ENCODE results near the gene RHBDF1.

Gene RHBDF1

DNA sequence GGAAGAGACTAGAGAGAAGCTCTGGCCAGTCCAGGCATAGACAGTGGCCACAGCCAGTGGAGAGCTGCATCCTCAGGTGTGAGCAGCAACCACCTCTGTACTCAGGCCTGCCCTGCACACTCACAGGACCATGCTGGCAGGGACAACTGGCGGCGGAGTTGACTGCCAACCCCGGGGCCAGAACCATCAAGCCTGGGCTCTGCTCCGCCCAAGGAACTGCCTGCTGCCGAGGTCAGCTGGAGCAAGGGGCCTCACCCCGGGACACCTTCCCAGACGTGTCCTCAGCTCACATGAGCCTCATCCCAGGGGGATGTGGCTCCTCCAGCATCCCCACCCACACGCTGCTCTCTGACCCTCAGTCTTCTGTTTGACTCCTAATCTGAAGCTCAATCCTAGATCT lies 3.2 kb downstream of the RHBDF1 start:
- TF ChIP-seq, protein P1, sequence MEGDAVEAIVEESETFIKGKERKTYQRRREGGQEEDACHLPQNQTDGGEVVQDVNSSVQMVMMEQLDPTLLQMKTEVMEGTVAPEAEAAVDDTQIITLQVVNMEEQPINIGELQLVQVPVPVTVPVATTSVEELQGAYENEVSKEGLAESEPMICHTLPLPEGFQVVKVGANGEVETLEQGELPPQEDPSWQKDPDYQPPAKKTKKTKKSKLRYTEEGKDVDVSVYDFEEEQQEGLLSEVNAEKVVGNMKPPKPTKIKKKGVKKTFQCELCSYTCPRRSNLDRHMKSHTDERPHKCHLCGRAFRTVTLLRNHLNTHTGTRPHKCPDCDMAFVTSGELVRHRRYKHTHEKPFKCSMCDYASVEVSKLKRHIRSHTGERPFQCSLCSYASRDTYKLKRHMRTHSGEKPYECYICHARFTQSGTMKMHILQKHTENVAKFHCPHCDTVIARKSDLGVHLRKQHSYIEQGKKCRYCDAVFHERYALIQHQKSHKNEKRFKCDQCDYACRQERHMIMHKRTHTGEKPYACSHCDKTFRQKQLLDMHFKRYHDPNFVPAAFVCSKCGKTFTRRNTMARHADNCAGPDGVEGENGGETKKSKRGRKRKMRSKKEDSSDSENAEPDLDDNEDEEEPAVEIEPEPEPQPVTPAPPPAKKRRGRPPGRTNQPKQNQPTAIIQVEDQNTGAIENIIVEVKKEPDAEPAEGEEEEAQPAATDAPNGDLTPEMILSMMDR (conservative IDR thresholded peaks at IDR 0.05), result no peak
- no peak for TF ChIP-seq ZFX (IDR thresholded peaks at IDR 0.05)
- peak overlapping the region; percentile 91; the same call in 1 of the 2 replicates for H3K27ac ChIP-seq

DNA sequence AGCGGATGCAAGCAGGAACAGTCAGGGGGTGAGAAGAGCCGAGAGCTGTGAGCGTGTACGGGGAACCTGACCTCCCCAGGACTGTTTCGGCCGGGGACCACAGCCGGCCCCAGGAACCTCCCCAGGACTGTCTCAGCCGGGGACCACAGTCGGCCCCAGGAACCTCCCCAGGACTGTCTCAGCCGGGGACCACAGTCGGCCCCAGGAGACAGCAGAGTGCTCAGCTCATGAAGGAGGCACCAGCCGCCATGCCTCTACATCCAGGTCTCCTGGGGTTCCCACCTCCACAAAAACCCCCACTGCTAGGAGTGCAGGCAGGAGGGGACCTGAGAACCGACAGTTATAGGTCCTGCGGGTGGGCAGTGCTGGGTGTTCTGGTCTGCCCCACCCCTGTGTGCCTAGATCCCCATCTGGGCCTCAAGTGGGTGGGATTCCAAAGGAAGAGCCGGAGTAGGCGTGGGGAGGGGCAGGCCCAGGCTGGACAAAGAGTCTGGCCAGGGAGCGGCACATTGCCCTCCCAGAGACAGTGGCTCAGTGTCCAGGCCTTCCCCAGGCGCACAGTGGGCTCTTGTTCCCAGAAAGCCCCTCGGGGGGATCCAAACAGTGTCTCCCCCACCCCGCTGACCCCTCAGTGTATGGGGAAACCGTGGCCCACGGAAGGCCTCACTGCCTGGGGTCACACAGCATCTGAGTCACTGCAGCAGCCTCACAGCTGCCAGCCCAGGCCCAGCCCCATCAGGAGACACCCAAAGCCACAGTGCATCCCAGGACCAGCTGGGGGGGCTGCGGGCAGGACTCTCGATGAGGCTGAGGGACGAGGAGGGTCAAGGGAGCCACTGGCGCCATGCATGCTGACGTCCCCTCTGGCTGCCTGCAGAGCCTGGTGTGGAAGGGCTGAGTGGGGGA lies 4.3 kb downstream of the RHBDF1 start:
- H3K27ac ChIP-seq, result no peak overlapping the region
- TF ChIP-seq ZFX (IDR thresholded peaks at IDR 0.05), result no peak
- TF ChIP-seq, protein P1 (conservative IDR thresholded peaks at IDR 0.05), result no peak

DNA sequence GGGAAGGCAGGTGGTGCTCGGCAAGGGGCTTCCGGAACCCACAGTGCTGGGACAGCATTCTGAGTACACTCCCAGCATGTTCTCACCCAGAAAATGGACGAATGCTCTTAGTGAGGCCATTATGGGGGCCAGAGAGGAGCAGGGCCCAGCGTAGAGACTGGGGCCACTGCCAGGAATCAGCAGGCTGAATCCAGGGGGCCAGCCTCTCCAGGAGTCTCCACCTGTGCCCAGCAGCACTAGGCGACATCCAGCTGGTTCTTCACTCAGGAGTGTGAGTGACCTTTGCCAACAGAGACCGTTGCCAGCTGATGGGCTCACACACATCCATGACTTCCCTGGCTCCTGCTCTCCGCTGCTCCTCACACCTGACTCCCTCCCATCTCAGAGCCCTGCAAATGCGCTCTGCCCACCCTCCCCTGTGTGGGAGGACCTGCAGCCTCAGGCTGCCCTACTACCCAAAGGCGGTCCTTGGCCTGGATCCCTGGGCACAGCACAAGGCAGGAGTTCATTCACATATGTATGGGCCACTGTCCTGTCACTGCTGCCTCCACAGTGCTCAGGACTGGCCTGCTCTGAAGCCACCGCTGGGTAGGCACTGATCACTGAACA lies 5.1 kb downstream of the RHBDF1 start:
- TF ChIP-seq, protein P1 (conservative IDR thresholded peaks at IDR 0.05), result no peak
- no peak for TF ChIP-seq ZFX (IDR thresholded peaks at IDR 0.05)
- H3K27ac ChIP-seq, result no peak overlapping the region

DNA sequence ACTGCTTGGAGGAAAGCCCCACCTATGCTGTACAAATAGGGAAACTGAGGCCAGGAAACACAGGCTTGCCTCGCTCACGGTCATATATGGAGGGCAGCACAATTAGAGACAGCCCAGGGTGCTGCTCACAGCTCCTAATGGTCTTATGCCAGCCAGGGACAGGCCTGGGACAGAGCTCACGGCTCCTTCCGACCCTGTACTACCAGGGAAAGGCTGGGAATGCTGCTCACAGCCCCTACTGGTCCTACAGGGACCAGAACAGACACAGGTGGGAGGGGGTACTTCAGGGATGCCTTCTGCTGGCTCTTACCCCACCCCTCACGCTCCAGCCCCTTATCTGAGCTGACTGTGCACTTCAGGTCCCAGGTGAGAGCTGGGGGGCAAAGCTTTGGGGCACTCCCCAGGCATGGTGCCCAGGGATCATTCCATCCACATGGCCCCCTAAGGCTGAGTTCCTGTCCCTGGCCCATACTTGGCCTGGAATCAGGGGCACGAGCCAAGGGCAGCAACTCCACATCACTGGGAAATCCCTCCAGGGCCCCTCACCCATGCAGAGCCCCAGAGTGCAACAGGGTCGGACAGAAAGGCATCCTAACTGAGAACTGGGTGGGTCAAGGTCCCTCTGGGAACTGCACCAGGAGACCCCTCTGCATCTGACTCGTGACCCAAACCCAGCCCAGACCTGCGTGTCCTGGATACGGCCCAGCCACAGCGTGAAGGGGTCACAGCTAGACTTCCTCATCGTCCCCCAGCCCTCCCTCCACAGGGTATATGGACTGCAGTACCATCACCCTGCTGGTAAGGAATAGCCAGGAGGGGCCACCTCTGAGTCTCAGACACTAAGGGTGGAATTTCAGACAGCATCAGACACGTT lies 5.9 kb downstream of the RHBDF1 start:
- H3K27ac ChIP-seq, result no peak overlapping the region
- TF ChIP-seq, protein P1 (conservative IDR thresholded peaks at IDR 0.05), result no peak
- TF ChIP-seq ZFX (IDR thresholded peaks at IDR 0.05), result no peak

DNA sequence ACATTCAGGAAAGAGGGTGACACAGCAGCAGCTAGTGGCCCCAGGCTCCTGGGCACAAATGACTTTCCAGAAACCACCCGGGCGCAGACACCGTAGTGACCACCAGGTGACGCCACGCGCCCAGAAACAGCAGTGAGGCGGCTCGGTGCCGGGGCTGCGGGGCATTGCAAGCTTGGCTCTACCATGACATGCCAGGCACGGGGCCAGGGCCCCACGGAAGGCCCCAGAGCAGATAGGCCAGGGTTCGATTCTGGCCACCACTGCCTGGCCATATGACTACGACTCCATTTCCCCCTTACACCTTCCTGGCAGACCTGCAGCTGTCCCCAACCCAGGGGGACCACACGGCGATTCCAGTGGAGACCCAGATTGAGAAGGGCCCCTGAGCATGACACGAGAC lies 6.7 kb downstream of the RHBDF1 start:
- H3K27ac ChIP-seq, result no peak overlapping the region
- TF ChIP-seq ZFX (IDR thresholded peaks at IDR 0.05), result no peak
- TF ChIP-seq, protein P1 (conservative IDR thresholded peaks at IDR 0.05), result peak; percentile 98

DNA sequence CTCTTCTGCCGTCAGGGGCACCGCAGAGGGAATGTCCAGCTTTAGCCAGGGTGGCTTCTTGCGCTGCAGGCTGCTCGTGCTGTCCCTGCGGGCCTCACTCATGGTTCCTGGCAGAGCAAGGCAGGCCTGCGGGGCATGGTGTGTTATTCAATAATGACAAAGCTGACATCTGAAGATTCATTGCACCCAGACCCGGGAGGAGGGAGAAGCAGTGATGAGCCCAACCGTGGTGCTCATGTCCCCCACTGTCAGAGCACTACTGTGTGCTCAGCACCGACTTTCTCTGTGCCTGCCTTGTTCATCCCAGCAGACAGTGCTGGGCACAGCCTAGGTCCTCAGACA lies 7.5 kb downstream of the RHBDF1 start:
- TF ChIP-seq, protein P1 (conservative IDR thresholded peaks at IDR 0.05), result no peak
- no peak for TF ChIP-seq ZFX (IDR thresholded peaks at IDR 0.05)

More for the DNA sequence above, 7.5 kb downstream of the RHBDF1 start:
- no peak overlapping the region for H3K27ac ChIP-seq
